Measurements from ENCODE around the gene SMAD3.

DNA sequence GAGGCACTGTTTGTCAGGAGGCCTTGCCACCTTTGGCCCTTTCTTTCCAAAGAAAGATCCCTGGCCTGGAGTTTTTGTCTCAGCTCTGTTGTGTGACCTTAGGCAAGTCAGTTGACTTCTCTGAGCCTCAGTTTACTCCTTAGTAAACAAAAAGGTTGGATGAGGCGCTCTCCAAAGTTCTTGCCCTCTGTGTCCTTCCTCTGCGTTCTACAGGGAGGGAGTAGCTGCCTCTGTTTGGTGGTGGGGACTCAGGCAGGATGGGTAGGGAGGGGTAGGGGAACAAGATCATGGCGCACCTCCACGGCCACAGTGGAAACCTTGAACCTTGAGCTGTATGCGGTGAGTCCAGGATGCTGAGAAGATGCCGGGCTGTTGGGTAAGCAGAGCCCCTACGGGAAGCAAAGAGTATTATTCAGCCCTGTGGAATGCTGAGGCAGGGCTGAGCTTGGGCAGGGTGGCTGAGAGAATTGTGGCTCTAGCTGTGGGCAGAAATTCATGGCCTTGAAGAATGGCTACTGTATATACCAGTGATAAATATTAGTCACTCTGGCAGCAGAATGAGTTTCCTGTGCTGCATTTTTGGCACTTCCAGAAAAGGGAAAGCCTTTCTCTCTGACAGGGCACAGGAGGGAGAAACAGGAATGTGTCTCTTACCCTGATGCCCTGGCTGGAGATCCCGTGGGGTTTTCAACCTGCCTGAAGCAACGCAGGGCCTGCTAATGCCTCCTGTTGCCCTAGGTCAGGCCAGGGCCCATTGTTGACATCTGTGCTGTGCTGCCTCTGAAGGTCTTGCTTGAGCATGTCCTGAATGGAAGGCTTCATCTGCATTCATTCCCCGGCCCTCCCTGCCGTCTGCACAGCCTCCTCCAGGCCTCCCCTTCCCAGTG is 39.9 kb downstream of the SMAD3 start:
- TF ChIP-seq, protein P1, sequence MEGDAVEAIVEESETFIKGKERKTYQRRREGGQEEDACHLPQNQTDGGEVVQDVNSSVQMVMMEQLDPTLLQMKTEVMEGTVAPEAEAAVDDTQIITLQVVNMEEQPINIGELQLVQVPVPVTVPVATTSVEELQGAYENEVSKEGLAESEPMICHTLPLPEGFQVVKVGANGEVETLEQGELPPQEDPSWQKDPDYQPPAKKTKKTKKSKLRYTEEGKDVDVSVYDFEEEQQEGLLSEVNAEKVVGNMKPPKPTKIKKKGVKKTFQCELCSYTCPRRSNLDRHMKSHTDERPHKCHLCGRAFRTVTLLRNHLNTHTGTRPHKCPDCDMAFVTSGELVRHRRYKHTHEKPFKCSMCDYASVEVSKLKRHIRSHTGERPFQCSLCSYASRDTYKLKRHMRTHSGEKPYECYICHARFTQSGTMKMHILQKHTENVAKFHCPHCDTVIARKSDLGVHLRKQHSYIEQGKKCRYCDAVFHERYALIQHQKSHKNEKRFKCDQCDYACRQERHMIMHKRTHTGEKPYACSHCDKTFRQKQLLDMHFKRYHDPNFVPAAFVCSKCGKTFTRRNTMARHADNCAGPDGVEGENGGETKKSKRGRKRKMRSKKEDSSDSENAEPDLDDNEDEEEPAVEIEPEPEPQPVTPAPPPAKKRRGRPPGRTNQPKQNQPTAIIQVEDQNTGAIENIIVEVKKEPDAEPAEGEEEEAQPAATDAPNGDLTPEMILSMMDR (IDR thresholded peaks at IDR 0.05): peak in 1 of 3 donors; percentile 19
- no peak for TF ChIP-seq POLR2A (IDR thresholded peaks at IDR 0.05)
